Fibroblast of peridontal ligament (primary cell): Measurements from ENCODE around the gene UGDH.
"Not testable (repeated sequence)": the region's sequence is repeated elsewhere in the genome, so short reads cannot be mapped to it uniquely, and the experiment has no call there.

ENCODE experiments used
- DNase-seq: peaks from one replicate; pipeline ENCODE4 v3.0.0-alpha.2; 2010; ENCODE audit errors: extremely low read depth

UGDH gene

GRCh38 chr4:39529534-39529933 is 2.3 kb upstream of the UGDH start:
- no peak for DNase-seq

GRCh38 chr4:39528061-39528465 is 824 bp upstream of the UGDH start:
- peak; percentile 79 for DNase-seq

GRCh38 chr4:39526765-39527295 is 409 bp downstream of the UGDH start:
- DNase-seq, result peak; percentile 34

- peak; percentile 32 for DNase-seq
Measured at GRCh38 chr4:39525822-39526690, 1.2 kb downstream of the UGDH start.

GRCh38 chr4:39524161-39524957 is 2.9 kb downstream of the UGDH start:
- DNase-seq, result no peak

- peak; percentile 23 for DNase-seq
Measured at GRCh38 chr4:39522068-39522467, 5.2 kb downstream of the UGDH start.

- peak; percentile 86 for DNase-seq
Measured at GRCh38 chr4:39521253-39521919, 5.9 kb downstream of the UGDH start.

- no peak for DNase-seq
Measured at GRCh38 chr4:39518484-39518883, 8.8 kb downstream of the UGDH start.

- DNase-seq, result no peak
Measured at GRCh38 chr4:39516407-39516966, 10.8 kb downstream of the UGDH start.

- not testable (repeated sequence) for DNase-seq
Measured at GRCh38 chr4:39515669-39516401, 11.4 kb downstream of the UGDH start.

- DNase-seq, result peak; percentile 52
Measured at GRCh38 chr4:39514888-39515401, 12.3 kb downstream of the UGDH start.

- not testable (repeated sequence) for DNase-seq
Measured at GRCh38 chr4:39514266-39514665, 13.0 kb downstream of the UGDH start.

GRCh38 chr4:39510348-39510929 is 16.8 kb downstream of the UGDH start:
- no peak for DNase-seq

GRCh38 chr4:39505581-39505980 is 21.7 kb downstream of the UGDH start:
- DNase-seq, result no peak

- no peak for DNase-seq
Measured at GRCh38 chr4:39504538-39504937, 22.7 kb downstream of the UGDH start.

- peak; percentile 35 for DNase-seq
Measured at GRCh38 chr4:39502664-39503035, 24.6 kb downstream of the UGDH start.

- peak; percentile 91 for DNase-seq
Measured at GRCh38 chr4:39502019-39502663, 25.1 kb downstream of the UGDH start.

GRCh38 chr4:39498727-39499020 is 28.6 kb downstream of the UGDH start:
- no peak for DNase-seq

- DNase-seq, result peak; percentile 48
Measured at GRCh38 chr4:39497909-39498726, 29.1 kb downstream of the UGDH start.
